HEK293T (cell line): ENCODE data around the gene TES.

ENCODE experiments used
- BHLHE40 ChIP-seq: fragments of 450-650 bp; IDR thresholded peaks from 2 replicates; pipeline ENCODE4 v1.6.1; 2016; ENCODE audit warnings: mild to moderate bottlenecking, moderate library complexity, borderline replicate concordance
- ELF4 ChIP-seq: fragments of 450-650 bp; IDR thresholded peaks from 2 replicates; pipeline ENCODE4 v1.6.1; 2017; ENCODE audit warnings: antibody characterized with exemption
- FOXA1 ChIP-seq: fragments of 450-650 bp; IDR thresholded peaks from 2 replicates; pipeline ENCODE4 v1.6.1; 2016; ENCODE audit warnings: mild to moderate bottlenecking
- FOXK2 ChIP-seq: fragments of 450-650 bp; IDR thresholded peaks from 2 replicates; pipeline ENCODE4 v1.6.1; 2016; ENCODE audit warnings: mild to moderate bottlenecking
- FOXM1 ChIP-seq: fragments of 450-650 bp; IDR thresholded peaks from 2 replicates; pipeline ENCODE4 v1.6.1; 2017; ENCODE audit warnings: mild to moderate bottlenecking, borderline replicate concordance
- L3MBTL2 ChIP-seq: fragments of 450-650 bp; conservative IDR thresholded peaks from 2 replicates; pipeline ENCODE4 v1.6.1; 2016; ENCODE audit warnings: mild to moderate bottlenecking
- LEF1 ChIP-seq: fragments of 450-650 bp; IDR thresholded peaks from 2 replicates; pipeline ENCODE4 v1.6.1; 2017; ENCODE audit warnings: mild to moderate bottlenecking, borderline replicate concordance
- NFRKB ChIP-seq: fragments of 450-650 bp; IDR thresholded peaks from 2 replicates; pipeline ENCODE4 v1.6.1; 2016; ENCODE audit warnings: mild to moderate bottlenecking, moderate library complexity
- SP1 ChIP-seq: fragments of 450-650 bp; IDR thresholded peaks from 2 replicates; pipeline ENCODE4 v1.6.1; 2017
- SUZ12 ChIP-seq: fragments of 450-650 bp; IDR thresholded peaks from 2 replicates; pipeline ENCODE4 v1.6.1; 2016; ENCODE audit warnings: mild to moderate bottlenecking
- TARDBP ChIP-seq: fragments of 450-650 bp; IDR thresholded peaks from 2 replicates; pipeline ENCODE4 v1.6.1; 2016

DNA sequence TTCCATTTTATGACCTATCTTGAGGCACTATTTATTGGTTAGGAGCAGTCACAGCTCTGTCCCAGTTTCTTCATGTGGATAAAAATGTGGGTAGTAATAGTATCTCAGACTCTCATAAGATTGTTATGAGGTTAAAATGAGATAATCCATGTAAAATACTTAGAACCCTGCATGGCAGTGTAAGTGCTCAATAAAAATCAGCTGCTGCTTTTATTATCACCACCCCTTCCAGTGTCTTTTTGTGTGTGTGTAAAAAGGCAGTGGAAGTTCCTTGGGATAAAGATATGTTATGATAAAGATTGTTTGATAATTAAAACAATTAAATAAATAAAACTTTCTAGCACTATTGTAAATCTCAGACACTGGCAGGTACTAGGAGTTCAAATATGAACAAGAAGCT is 15.5 kb downstream of the TES start:
- TF ChIP-seq SP1 = no peak
- no peak for TF ChIP-seq ELF4
- TF ChIP-seq FOXK2 = no peak
- no peak for TF ChIP-seq FOXA1
- TF ChIP-seq FOXM1 = no peak
- TF ChIP-seq TARDBP = no peak
- no peak for TF ChIP-seq BHLHE40
- TF ChIP-seq SUZ12 = no peak
- TF ChIP-seq NFRKB = no peak
- TF ChIP-seq L3MBTL2 = no peak
- TF ChIP-seq LEF1 = no peak
